ENCODE measurements around the gene SLC3A2. TPM values are rescaled to one million over a fixed set of nuclear protein-coding genes. Genes with fewer than 3 reads are reported as not detected.

SLC3A2 gene
- total and polyA plus RNA-seq, 2 donors (not counting 1 experiment from before 2014, with no cell fraction given), result 91.2 to 441 TPM

GRCh38 chr11:62865635-62866034, 15.1 kb upstream of the SLC3A2 start:
- no peak overlapping the region for H2AFZ ChIP-seq (ENCODE audit: low read length)
- no peak overlapping the region for H3K9ac ChIP-seq (ENCODE audit: insufficient read depth, low read length)
- no peaks in the 10 kb centered on the region for H3K36me3 ChIP-seq (ENCODE audit: control insufficient read depth, insufficient read depth, low read length)
- no peaks in the 10 kb centered on the region for H3K27me3 ChIP-seq (ENCODE audit: control insufficient read depth, insufficient read depth, low read length)
- H3K4me2 ChIP-seq (ENCODE audit: extremely low read depth, insufficient read depth, low read length), result no peak overlapping the region
- no peak overlapping the region for H3K27ac ChIP-seq (ENCODE audit: insufficient read depth, low read length)
- H3K9me3 ChIP-seq (ENCODE audit: control insufficient read depth, insufficient read depth, low read depth, low read length), result no peaks in the 10 kb centered on the region
- DNase-seq (ENCODE audit: low read depth in 2 of 2), result no peak
- H3K79me2 ChIP-seq (ENCODE audit: control insufficient read depth, insufficient read depth, low read length), result no peaks in the 10 kb centered on the region
- TF ChIP-seq CTCF (conservative IDR thresholded peaks at IDR 0.05 in 1 of 2, IDR thresholded peaks at IDR 0.05 in 1 of 2; ENCODE audit: low read depth in 1 of 2, low read length in 2 of 2) (no peak), EZH2 (IDR thresholded peaks at IDR 0.05; ENCODE audit: low read length, missing control alignments) (no peak)
- no peaks in the 10 kb centered on the region for H4K20me1 ChIP-seq (ENCODE audit: control insufficient read depth, extremely low read depth, insufficient read depth, low read length)
- no peaks in the 10 kb centered on the region for H3K4me1 ChIP-seq (ENCODE audit: control insufficient read depth, extremely low read depth, insufficient read depth, low read length)
- H3K4me3 ChIP-seq (replicated peaks in 1 of 4; ENCODE audit: control extremely low read depth in 1 of 4, insufficient read depth in 1 of 4, low read depth in 3 of 4, low read length in 4 of 4), result no peak overlapping the region

GRCh38 chr11:62874851-62875250, 5.8 kb upstream of the SLC3A2 start:
- TF ChIP-seq EZH2 (IDR thresholded peaks at IDR 0.05; ENCODE audit: low read length, missing control alignments) (no peak), CTCF (conservative IDR thresholded peaks at IDR 0.05 in 1 of 2, IDR thresholded peaks at IDR 0.05 in 1 of 2; ENCODE audit: low read depth in 1 of 2, low read length in 2 of 2) (no peak)
- no peak overlapping the region for H3K4me2 ChIP-seq (ENCODE audit: extremely low read depth, insufficient read depth, low read length)
- no peaks in the 10 kb centered on the region for H3K27me3 ChIP-seq (ENCODE audit: control insufficient read depth, insufficient read depth, low read length)
- no peak overlapping the region for H2AFZ ChIP-seq (ENCODE audit: low read length)
- DNase-seq (ENCODE audit: low read depth in 2 of 2), result no peak
- no peak overlapping the region for H3K4me3 ChIP-seq (replicated peaks in 1 of 4; ENCODE audit: control extremely low read depth in 1 of 4, insufficient read depth in 1 of 4, low read depth in 3 of 4, low read length in 4 of 4)
- no peaks in the 10 kb centered on the region for H4K20me1 ChIP-seq (ENCODE audit: control insufficient read depth, extremely low read depth, insufficient read depth, low read length)
- no peaks in the 10 kb centered on the region for H3K79me2 ChIP-seq (ENCODE audit: control insufficient read depth, insufficient read depth, low read length)
- no peaks in the 10 kb centered on the region for H3K36me3 ChIP-seq (ENCODE audit: control insufficient read depth, insufficient read depth, low read length)
- no peak overlapping the region for H3K9ac ChIP-seq (ENCODE audit: insufficient read depth, low read length)
- H3K9me3 ChIP-seq (ENCODE audit: control insufficient read depth, insufficient read depth, low read depth, low read length), result no peaks in the 10 kb centered on the region
- peaks cover 7% of the 10 kb centered on the region for H3K4me1 ChIP-seq (ENCODE audit: control insufficient read depth, extremely low read depth, insufficient read depth, low read length)
- no peak overlapping the region for H3K27ac ChIP-seq (ENCODE audit: insufficient read depth, low read length)

GRCh38 chr11:62875698-62876478, 4.8 kb upstream of the SLC3A2 start:
- Histone ChIP-seq H3K36me3 (ENCODE audit: control insufficient read depth, insufficient read depth, low read length) (no peaks in the 10 kb centered on the region), H3K4me3 (replicated peaks in 1 of 4; ENCODE audit: control extremely low read depth in 1 of 4, insufficient read depth in 1 of 4, low read depth in 3 of 4, low read length in 4 of 4) (no peak overlapping the region), H3K9me3 (ENCODE audit: control insufficient read depth, insufficient read depth, low read depth, low read length) (no peaks in the 10 kb centered on the region), H2AFZ (ENCODE audit: low read length) (no peak overlapping the region), H3K27ac (ENCODE audit: insufficient read depth, low read length) (no peak overlapping the region), H4K20me1 (ENCODE audit: control insufficient read depth, extremely low read depth, insufficient read depth, low read length) (no peaks in the 10 kb centered on the region), H3K4me1 (ENCODE audit: control insufficient read depth, extremely low read depth, insufficient read depth, low read length) (peaks cover 9% of the 10 kb centered on the region), H3K27me3 (ENCODE audit: control insufficient read depth, insufficient read depth, low read length) (no peaks in the 10 kb centered on the region), H3K79me2 (ENCODE audit: control insufficient read depth, insufficient read depth, low read length) (peaks cover 2% of the 10 kb centered on the region), H3K9ac (ENCODE audit: insufficient read depth, low read length) (no peak overlapping the region), H3K4me2 (ENCODE audit: extremely low read depth, insufficient read depth, low read length) (no peak overlapping the region)
- no peak for DNase-seq (ENCODE audit: low read depth in 2 of 2)
- TF ChIP-seq CTCF (conservative IDR thresholded peaks at IDR 0.05 in 1 of 2, IDR thresholded peaks at IDR 0.05 in 1 of 2; ENCODE audit: low read depth in 1 of 2, low read length in 2 of 2), result no peak
- no peak for TF ChIP-seq EZH2 (IDR thresholded peaks at IDR 0.05; ENCODE audit: low read length, missing control alignments)

Data from fibroblast of lung (primary cell).